ENCODE results near the gene NUAK1.

Gene NUAK1

GRCh38 chr12:106112145-106112821, 26.5 kb downstream of the NUAK1 start:
- DNase-seq (ENCODE audit: low read depth in 1 of 2, low spot score in 1 of 2) = no peak

- no peak for DNase-seq (ENCODE audit: low read depth in 1 of 2, low spot score in 1 of 2)
Observed at GRCh38 chr12:106110626-106111300, 28.0 kb downstream of the NUAK1 start.

GRCh38 chr12:106109168-106109910, 29.4 kb downstream of the NUAK1 start:
- no peak for DNase-seq (ENCODE audit: low read depth in 1 of 2, low spot score in 1 of 2)

- DNase-seq (ENCODE audit: low read depth in 1 of 2, low spot score in 1 of 2) = no peak
Observed at GRCh38 chr12:106108185-106108835, 30.4 kb downstream of the NUAK1 start.

GRCh38 chr12:106107566-106107965, 31.2 kb downstream of the NUAK1 start:
- no peak for DNase-seq (ENCODE audit: low read depth in 1 of 2, low spot score in 1 of 2)

- DNase-seq (ENCODE audit: low read depth in 1 of 2, low spot score in 1 of 2) = no peak
Observed at GRCh38 chr12:106106892-106107291, 31.9 kb downstream of the NUAK1 start.

- no peak for DNase-seq (ENCODE audit: low read depth in 1 of 2, low spot score in 1 of 2)
Observed at GRCh38 chr12:106106061-106106566, 32.6 kb downstream of the NUAK1 start.

GRCh38 chr12:106101803-106102202, 37.0 kb downstream of the NUAK1 start:
- no peak for DNase-seq (ENCODE audit: low read depth in 1 of 2, low spot score in 1 of 2)

GRCh38 chr12:106098691-106099200, 40.0 kb downstream of the NUAK1 start:
- DNase-seq (ENCODE audit: low read depth in 1 of 2, low spot score in 1 of 2) = no peak

- no peak for DNase-seq (ENCODE audit: low read depth in 1 of 2, low spot score in 1 of 2)
Observed at GRCh38 chr12:106097011-106097410, 41.7 kb downstream of the NUAK1 start.

- no peak for DNase-seq (ENCODE audit: low read depth in 1 of 2, low spot score in 1 of 2)
Observed at GRCh38 chr12:106096376-106096775, 42.4 kb downstream of the NUAK1 start.

- no peak for DNase-seq (ENCODE audit: low read depth in 1 of 2, low spot score in 1 of 2)
Observed at GRCh38 chr12:106094304-106094703, 44.5 kb downstream of the NUAK1 start.

- no peak for DNase-seq (ENCODE audit: low read depth in 1 of 2, low spot score in 1 of 2)
Observed at GRCh38 chr12:106093246-106093645, 45.5 kb downstream of the NUAK1 start.

GRCh38 chr12:106091446-106091820, 47.3 kb downstream of the NUAK1 start:
- DNase-seq (ENCODE audit: low read depth in 1 of 2, low spot score in 1 of 2) = no peak

- no peak for DNase-seq (ENCODE audit: low read depth in 1 of 2, low spot score in 1 of 2)
Observed at GRCh38 chr12:106090591-106091445, 47.9 kb downstream of the NUAK1 start.

GRCh38 chr12:106089935-106090334, 48.8 kb downstream of the NUAK1 start:
- no peak for DNase-seq (ENCODE audit: low read depth in 1 of 2, low spot score in 1 of 2)

- no peak for DNase-seq (ENCODE audit: low read depth in 1 of 2, low spot score in 1 of 2)
Observed at GRCh38 chr12:106088811-106089485, 49.8 kb downstream of the NUAK1 start.

GRCh38 chr12:106088246-106088808, 50.4 kb downstream of the NUAK1 start:
- DNase-seq (ENCODE audit: low read depth in 1 of 2, low spot score in 1 of 2) = no peak

- DNase-seq (ENCODE audit: low read depth in 1 of 2, low spot score in 1 of 2) = no peak
Observed at GRCh38 chr12:106086696-106087095, 52.1 kb downstream of the NUAK1 start.

All from stimulated activated CD4-positive, alpha-beta T cell treated with anti-CD3 and anti-CD28 coated beads, Interleukin-15, amount 100 ng/mL, for 1 hour (primary cell).